Measurements from ENCODE around the gene MAPKAPK5. TPM values are rescaled to one million over a fixed set of nuclear protein-coding genes. Genes with fewer than 3 reads are reported as not detected.

Gene MAPKAPK5
- total RNA-seq, 1 experiment from 2014 or later: 85.7 TPM

DNA sequence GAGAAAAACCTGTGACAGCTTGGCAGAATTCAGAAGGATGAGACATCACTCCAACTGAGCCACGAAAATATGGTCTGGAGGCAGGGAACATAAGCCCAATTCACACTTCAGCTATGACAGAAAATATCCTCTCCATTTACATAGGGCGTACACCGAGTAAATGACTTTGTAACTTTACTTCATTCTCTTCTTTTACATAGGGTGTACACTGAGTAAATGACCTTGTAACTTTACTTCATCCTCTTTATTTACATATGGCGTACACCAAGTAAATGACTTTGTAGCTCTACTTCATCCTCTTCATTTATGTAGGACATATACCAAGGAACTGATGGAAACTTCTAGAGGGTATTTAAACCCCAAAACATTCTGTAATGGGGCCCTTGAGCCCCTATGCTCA, 14.1 kb upstream of the MAPKAPK5 start:
- H3K36me3 Mint-ChIP-seq (ENCODE audit: insufficient read depth in 1 of 3, low read depth in 3 of 3): peaks cover 0 to 2% (median 0%) of the 10 kb centered on the region in 3 experiments; a peak in 2 of 7 replicates
- H3K9me3 ChIP-seq (ENCODE audit: control insufficient read depth, low read depth, low read length): no peaks in the 10 kb centered on the region
- TF ChIP-seq, protein P1, sequence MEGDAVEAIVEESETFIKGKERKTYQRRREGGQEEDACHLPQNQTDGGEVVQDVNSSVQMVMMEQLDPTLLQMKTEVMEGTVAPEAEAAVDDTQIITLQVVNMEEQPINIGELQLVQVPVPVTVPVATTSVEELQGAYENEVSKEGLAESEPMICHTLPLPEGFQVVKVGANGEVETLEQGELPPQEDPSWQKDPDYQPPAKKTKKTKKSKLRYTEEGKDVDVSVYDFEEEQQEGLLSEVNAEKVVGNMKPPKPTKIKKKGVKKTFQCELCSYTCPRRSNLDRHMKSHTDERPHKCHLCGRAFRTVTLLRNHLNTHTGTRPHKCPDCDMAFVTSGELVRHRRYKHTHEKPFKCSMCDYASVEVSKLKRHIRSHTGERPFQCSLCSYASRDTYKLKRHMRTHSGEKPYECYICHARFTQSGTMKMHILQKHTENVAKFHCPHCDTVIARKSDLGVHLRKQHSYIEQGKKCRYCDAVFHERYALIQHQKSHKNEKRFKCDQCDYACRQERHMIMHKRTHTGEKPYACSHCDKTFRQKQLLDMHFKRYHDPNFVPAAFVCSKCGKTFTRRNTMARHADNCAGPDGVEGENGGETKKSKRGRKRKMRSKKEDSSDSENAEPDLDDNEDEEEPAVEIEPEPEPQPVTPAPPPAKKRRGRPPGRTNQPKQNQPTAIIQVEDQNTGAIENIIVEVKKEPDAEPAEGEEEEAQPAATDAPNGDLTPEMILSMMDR (conservative IDR thresholded peaks at IDR 0.05): no peak

More for the DNA sequence above, 14.1 kb upstream of the MAPKAPK5 start:
- Mint-ChIP-seq H3K27me3 (ENCODE audit: low read depth) (peaks cover 5% of the 10 kb centered on the region), H3K9me3 (peaks cover 1 to 14% of the 10 kb centered on the region in 2 experiments; a peak in 3 of 5 replicates), H3K27ac (no peak overlapping the region), H3K4me3 (no peak overlapping the region), H3K4me1 (peaks cover 16 to 17% of the 10 kb centered on the region in 2 experiments)
- no peak overlapping the region for H3K56ac ChIP-seq (ENCODE audit: insufficient read length, low read depth, low read length)
- no peaks in the 10 kb centered on the region for H3K79me2 ChIP-seq (ENCODE audit: insufficient read depth, low read length)
- H2BK12ac ChIP-seq (ENCODE audit: insufficient read length, low read depth, low read length): no peak overlapping the region
- H4K5ac ChIP-seq (ENCODE audit: insufficient read length, low read depth, low read length): no peak overlapping the region
- no peak overlapping the region for H3K4ac ChIP-seq (ENCODE audit: low read depth, low read length)
- H3K23me2 ChIP-seq (ENCODE audit: insufficient read length, low read depth, low read length, poor library complexity, severe bottlenecking): no peaks in the 10 kb centered on the region
- no peaks in the 10 kb centered on the region; the same call in 1 of the 2 replicates for H3K4me1 ChIP-seq (ENCODE audit: insufficient read depth, low read length)
- WGBS (ENCODE audit: extremely low coverage, insufficient read length, low lambda C conversion rate): no CpG with 5 or more reads among the region's 4 CpGs
- H4K91ac ChIP-seq (ENCODE audit: insufficient read length, low read depth, low read length): no peak overlapping the region
- no peak overlapping the region for H3T11ph ChIP-seq (ENCODE audit: low read length)
- no peak for DNase-seq
- H4K8ac ChIP-seq (replicated peaks; ENCODE audit: insufficient read length, low read depth, low read length): no peak overlapping the region
- no peaks in the 10 kb centered on the region for H4K20me1 ChIP-seq (ENCODE audit: control insufficient read depth, insufficient read depth, insufficient read length)
- no peak overlapping the region for H3K14ac ChIP-seq (ENCODE audit: insufficient read depth, low read length)
- no peaks in the 10 kb centered on the region for H3K79me1 ChIP-seq (ENCODE audit: insufficient read depth, low read depth, low read length, poor library complexity, severe bottlenecking)
- H2BK20ac ChIP-seq (ENCODE audit: low read depth, low read length, poor library complexity, severe bottlenecking): no peak overlapping the region
- H3K9ac ChIP-seq (ENCODE audit: extremely low read depth, insufficient read length, low read length): no peak overlapping the region
- no peak overlapping the region for H3K18ac ChIP-seq (ENCODE audit: insufficient read length, low read depth, low read length)
- H2AFZ ChIP-seq (ENCODE audit: low read length): no peak overlapping the region
- H3K23ac ChIP-seq (ENCODE audit: insufficient read length, low read depth, low read length): no peak overlapping the region
- no peak overlapping the region for H2BK120ac ChIP-seq (ENCODE audit: low read depth, low read length, poor library complexity, severe bottlenecking)
- H2BK5ac ChIP-seq (ENCODE audit: insufficient read length, low read length): no peak overlapping the region
- no peak overlapping the region for H2BK15ac ChIP-seq (ENCODE audit: low read depth, low read length)
- no peak overlapping the region for H3K4me2 ChIP-seq (ENCODE audit: insufficient read depth, insufficient read length, low read length)
- no peak overlapping the region for H3K27ac ChIP-seq (ENCODE audit: insufficient read length, low read depth, low read length)
- no peak overlapping the region for H2AK5ac ChIP-seq (ENCODE audit: insufficient read length, low read length)
- no peaks in the 10 kb centered on the region for H3K27me3 ChIP-seq (ENCODE audit: insufficient read depth, low read length)

All from H9 (cell line).